Retinal pigment epithelial cell (primary cell): ENCODE results near the gene GRIA1.
A peak's percentile ranks its signal among the peaks of the same experiment; 100 is the strongest.

Source experiments
- DNase-seq: peaks from one replicate; pipeline ENCODE4 v3.0.0-alpha.2; 2010; ENCODE audit warnings: low read depth
- H3K4me3 ChIP-seq: 2 replicates; pipeline ENCODE4 v1.5.1; 2011; ENCODE audit warnings: mild to moderate bottlenecking, low read length, control low read depth, moderate library complexity
- TF ChIP-seq, protein P1 (sequence below): conservative IDR thresholded peaks from 2 replicates; pipeline ENCODE4 v1.5.1; 2011; ENCODE audit warnings: low read depth, low read length, control low read depth, inconsistent platforms

The GRIA1 gene

DNA sequence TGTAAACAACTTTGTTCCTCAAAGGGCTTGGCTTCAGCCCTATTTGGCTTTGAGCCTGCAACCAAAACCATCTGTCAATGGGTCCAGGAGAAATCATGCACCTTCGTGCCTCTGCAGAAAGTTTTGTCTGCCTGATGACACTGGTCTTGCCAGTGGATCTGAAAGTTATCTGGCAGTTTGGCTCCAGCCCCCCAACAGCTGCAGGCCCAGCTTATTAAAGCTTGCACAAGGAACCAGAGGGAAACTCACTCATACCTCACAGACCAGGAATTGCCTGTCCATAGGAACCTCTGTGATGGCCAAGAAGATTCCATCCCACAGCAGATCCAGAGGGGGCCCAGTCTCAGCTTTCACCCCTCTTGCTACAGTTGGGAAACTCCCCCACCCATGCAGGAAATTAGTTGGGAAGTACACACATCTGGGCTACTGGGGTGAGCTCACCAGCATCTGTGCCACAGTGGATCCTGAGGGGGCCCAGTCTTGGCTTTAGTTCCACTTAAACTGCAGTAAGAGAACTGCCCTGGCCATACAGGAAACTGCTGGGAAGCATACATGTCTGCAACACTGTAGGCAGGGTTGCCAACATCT, 265.5 kb downstream of the GRIA1 start:
- TF ChIP-seq, protein P1, sequence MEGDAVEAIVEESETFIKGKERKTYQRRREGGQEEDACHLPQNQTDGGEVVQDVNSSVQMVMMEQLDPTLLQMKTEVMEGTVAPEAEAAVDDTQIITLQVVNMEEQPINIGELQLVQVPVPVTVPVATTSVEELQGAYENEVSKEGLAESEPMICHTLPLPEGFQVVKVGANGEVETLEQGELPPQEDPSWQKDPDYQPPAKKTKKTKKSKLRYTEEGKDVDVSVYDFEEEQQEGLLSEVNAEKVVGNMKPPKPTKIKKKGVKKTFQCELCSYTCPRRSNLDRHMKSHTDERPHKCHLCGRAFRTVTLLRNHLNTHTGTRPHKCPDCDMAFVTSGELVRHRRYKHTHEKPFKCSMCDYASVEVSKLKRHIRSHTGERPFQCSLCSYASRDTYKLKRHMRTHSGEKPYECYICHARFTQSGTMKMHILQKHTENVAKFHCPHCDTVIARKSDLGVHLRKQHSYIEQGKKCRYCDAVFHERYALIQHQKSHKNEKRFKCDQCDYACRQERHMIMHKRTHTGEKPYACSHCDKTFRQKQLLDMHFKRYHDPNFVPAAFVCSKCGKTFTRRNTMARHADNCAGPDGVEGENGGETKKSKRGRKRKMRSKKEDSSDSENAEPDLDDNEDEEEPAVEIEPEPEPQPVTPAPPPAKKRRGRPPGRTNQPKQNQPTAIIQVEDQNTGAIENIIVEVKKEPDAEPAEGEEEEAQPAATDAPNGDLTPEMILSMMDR, result no peak
- no peak for DNase-seq
- no peak overlapping the region for H3K4me3 ChIP-seq

DNA sequence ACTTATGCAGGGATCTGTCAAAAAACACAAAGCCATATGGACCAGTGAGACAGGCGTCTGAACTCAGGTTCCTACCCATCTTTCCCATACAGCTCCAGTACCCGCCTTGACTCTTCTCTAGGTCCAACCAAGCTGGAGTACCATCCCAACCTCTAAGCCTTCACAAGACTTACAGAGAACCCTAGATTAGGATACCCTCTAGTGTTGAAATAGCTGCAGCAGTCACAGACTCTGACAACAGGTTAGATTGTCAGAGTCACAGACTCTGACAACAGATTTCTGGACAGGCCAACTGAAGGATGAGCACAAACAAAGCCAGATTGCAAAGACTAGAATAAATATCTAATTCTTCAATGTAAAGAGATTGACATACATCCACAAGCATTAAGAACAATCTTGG, 266.1 kb downstream of the GRIA1 start:
- TF ChIP-seq, protein P1, result peak; percentile 23
- no peak for DNase-seq
- no peak overlapping the region for H3K4me3 ChIP-seq

DNA sequence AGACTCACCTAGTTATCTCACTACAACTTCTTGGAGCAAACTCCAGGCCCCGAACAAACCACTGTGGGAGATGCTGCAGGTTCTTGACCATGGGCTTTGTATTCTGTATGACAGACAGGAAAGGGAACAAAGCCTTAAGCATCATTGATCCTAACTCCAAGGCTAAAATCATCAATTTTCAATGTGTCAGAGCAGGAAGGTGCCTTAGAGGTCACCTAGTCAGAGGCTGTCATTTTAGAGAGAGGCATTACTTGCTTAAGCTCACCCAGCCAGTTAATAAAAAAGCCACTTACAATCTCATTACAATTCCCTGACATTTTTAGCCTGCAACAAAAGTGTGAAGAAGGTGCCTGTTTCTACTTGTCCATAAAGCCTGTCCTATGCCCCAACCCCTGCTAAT, 275.5 kb downstream of the GRIA1 start:
- TF ChIP-seq, protein P1, result no peak

DNA sequence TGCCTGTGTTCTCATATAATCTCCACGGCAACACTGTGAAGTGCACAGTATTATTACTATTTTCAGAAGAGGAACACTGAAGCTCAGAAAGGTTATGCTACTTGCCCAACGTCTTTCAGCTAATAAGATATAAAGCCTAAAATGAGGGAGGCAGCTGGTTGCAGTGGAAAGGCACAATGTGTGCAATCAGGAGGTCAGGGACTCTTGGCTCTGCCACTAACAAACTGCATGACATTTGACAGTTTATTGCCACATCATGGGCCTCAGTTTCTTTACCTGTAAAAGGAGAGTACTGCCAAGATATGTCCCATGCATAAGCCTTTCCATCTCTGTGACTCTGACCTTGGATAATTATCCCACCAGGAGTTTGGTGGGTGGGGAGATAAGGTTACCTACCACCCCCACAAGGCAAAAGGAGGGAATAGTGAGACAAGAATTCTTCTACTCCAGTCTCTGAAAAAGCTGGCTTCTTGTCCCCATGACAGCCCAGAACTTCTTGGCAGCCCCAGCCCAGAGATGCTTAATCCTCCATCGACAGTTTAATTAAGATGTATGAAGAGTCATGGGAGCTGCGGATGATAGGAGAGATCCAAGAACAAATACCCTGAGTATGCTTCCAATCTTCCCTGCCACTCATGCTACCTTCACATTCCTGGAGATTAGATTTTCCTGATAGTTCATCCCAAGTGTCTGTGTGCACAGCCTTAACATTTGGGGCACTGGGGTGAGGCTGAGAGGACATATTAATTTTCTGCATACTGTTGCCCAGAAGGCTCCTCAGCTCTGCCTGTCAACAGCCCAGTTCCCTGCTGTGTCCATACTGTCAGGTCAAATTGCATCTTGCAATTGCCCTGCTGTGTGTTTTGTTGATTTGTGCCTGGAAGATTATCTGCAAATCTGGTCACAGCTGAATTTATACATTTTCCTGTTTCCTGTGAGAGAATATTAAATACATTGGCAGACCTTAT, 277.0 kb downstream of the GRIA1 start:
- H3K4me3 ChIP-seq, result no peak overlapping the region
- TF ChIP-seq, protein P1, result no peak
- no peak for DNase-seq

More for the DNA sequence above, 275.5 kb downstream of the GRIA1 start:
- DNase-seq, result no peak
- no peak overlapping the region for H3K4me3 ChIP-seq

DNA sequence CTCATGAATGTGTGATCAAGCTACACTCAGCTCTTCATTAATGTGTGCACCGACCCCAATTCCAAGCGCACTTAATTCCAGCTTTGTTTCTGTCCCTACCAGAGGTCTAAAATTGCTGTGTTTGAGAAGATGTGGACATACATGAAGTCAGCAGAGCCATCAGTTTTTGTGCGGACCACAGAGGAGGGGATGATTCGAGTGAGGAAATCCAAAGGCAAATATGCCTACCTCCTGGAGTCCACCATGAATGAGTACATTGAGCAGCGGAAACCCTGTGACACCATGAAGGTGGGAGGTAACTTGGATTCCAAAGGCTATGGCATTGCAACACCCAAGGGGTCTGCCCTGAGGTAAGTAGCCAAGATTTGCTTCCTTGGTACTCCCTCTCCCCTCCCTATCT, 279.6 kb downstream of the GRIA1 start:
- H3K4me3 ChIP-seq, result no peak overlapping the region
- TF ChIP-seq, protein P1, result no peak
- no peak for DNase-seq

DNA sequence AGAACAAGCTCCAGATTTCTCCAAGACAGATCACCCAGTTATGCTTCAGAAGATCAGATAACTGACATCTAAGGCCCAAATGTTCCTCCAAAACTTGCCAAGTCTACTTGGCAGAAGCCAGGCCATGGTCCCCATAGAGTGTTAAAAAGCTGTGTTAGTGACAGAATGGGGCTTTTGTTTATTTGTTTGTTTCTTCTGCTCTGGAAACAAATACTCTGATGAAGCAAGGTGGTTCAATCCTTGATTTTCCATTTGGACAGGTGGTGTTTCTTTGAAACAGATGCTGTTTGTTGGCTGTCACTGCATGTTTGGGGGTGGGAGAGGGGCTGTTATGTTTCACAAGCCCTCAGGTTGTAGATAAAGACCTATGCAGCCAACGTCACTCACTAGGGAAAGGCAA, 284.2 kb downstream of the GRIA1 start:
- DNase-seq, result no peak
- TF ChIP-seq, protein P1, result no peak
- H3K4me3 ChIP-seq, result no peak overlapping the region
